Fibroblast of the aortic adventitia (primary cell): ENCODE measurements around the gene STH. TPM values are rescaled to one million over a fixed set of nuclear protein-coding genes. Genes with fewer than 3 reads are reported as not detected.

Experiments
- DNase-seq: peaks from one replicate; pipeline ENCODE4 v3.0.0-alpha.2; 2010; ENCODE audit warnings: low read depth
- H3K4me3 ChIP-seq: 2 replicates; pipeline ENCODE4 v1.5.1; 2011; ENCODE audit warnings: low read depth, mild to moderate bottlenecking, control low read depth, low read length, moderate library complexity
- total RNA-seq: library from RNA; depleted of rRNA; stranded (reverse); fragments of >200 nt; gene quantifications from 2 replicates; pipeline ENCODE4 v1.2.3, GENCODE V29; 2012; ENCODE audit warnings: low replicate concordance
- TF ChIP-seq, protein P1 (sequence below): IDR thresholded peaks from 2 replicates; pipeline ENCODE4 v1.5.1; 2011; ENCODE audit warnings: mild to moderate bottlenecking, low read length, control low read depth, inconsistent platforms; ENCODE audit not compliant: insufficient read depth

STH gene
- total RNA-seq, 1 donor: not detected

DNA sequence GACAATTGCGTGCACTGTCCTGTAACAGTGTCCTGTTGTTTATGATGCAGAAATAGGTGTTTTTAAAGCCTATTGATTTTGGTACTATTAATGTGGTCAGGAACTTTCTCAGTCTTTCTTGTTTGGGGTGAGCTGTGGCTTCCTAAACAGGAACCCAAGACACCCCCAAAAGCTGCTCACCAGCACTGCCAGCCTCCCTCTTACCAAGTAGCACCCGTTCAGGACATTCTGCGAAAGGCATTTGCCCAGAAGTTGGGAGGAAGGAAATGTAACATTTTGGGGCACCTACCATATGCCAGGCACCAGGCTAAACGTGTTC, 21.6 kb upstream of the STH start:
- TF ChIP-seq, protein P1, sequence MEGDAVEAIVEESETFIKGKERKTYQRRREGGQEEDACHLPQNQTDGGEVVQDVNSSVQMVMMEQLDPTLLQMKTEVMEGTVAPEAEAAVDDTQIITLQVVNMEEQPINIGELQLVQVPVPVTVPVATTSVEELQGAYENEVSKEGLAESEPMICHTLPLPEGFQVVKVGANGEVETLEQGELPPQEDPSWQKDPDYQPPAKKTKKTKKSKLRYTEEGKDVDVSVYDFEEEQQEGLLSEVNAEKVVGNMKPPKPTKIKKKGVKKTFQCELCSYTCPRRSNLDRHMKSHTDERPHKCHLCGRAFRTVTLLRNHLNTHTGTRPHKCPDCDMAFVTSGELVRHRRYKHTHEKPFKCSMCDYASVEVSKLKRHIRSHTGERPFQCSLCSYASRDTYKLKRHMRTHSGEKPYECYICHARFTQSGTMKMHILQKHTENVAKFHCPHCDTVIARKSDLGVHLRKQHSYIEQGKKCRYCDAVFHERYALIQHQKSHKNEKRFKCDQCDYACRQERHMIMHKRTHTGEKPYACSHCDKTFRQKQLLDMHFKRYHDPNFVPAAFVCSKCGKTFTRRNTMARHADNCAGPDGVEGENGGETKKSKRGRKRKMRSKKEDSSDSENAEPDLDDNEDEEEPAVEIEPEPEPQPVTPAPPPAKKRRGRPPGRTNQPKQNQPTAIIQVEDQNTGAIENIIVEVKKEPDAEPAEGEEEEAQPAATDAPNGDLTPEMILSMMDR: no peak
- no peak overlapping the region for H3K4me3 ChIP-seq
- no peak for DNase-seq

DNA sequence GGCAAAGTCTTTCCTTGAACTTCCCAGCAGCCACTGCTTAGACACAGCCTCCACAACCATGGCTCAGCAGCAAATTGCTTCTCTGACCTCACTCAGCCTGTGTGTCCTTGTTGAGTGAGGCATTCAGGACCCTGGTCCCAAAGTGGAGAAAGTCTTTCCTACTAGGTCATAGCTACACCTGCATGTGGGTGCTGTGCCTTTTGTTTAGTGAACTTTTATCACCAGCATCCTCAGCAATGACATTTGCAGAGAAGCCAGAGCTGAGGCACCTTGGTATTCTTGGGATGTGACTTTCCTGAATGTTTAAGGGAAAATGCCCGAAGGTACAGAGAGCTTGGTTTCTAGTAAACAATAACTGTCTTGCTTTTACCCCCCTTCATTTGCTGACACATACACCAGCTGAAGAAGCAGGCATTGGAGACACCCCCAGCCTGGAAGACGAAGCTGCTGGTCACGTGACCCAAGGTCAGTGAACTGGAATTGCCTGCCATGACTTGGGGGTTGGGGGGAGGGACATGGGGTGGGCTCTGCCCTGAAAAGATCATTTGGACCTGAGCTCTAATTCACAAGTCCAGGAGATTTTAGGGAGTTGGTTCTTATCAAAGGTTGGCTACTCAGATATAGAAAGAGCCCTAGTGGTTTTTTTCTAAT, 20.9 kb upstream of the STH start:
- DNase-seq: no peak
- TF ChIP-seq, protein P1: no peak
- no peak overlapping the region for H3K4me3 ChIP-seq

DNA sequence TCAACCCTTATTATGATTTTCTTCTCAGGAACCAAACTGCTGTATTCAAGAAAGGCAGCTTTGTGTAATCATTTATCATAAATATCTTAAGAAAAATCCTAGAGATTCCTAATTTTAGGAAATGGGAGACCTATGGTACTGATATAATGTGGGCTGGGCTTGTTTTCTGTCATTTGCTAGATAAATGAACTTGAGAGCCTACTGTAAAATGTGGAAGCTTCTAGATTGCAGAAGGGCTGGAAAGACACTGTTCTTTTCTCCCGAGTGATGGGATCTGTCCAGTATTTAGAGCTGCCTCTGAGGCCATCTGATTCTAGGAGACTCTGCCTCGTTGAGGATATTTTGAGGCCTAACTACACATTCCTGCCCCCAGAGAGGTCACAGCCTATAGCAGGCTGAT, 19.9 kb upstream of the STH start:
- DNase-seq: no peak
- no peak overlapping the region for H3K4me3 ChIP-seq
- TF ChIP-seq, protein P1: no peak

DNA sequence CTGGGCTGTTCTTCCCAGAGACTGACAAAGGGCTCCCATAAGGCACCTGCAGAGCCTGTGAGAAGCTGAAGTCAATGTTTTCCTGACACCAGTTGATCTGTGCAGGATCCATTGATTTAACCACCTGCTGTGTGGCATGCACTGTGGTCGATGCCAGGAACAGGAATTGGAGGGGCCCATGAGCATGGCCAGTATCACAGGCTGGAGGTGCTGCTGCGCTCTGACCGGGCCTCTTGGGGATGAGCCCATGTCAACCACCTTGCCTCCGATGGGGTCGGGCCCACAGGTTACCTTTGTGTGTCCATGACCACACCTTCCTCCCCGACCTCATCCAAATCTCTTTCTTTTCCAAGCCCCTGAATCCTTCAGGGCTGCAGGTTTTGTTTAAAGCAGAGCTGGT, 18.2 kb upstream of the STH start:
- no peak overlapping the region for H3K4me3 ChIP-seq
- no peak for DNase-seq
- TF ChIP-seq, protein P1: no peak

DNA sequence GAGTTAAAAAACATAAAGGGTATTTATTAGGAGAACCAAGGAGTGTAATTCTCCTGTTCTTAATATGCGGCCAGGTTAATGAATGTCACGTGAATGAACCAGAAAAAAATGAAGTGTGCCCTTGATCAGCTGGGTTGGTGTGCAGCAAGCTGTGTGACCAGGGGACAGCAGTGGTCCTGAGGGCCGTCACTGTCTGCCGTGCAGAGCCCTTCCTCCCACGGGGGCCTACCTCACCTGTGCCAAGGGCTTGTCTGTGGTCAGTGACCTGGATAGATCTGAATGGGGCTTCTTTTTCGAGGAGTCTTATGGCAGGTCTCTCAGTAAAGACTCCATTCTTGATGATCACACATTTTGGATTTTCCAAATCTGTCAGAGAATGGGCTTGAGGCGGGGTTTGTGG, 17.7 kb upstream of the STH start:
- no peak for DNase-seq
- TF ChIP-seq, protein P1: no peak

DNA sequence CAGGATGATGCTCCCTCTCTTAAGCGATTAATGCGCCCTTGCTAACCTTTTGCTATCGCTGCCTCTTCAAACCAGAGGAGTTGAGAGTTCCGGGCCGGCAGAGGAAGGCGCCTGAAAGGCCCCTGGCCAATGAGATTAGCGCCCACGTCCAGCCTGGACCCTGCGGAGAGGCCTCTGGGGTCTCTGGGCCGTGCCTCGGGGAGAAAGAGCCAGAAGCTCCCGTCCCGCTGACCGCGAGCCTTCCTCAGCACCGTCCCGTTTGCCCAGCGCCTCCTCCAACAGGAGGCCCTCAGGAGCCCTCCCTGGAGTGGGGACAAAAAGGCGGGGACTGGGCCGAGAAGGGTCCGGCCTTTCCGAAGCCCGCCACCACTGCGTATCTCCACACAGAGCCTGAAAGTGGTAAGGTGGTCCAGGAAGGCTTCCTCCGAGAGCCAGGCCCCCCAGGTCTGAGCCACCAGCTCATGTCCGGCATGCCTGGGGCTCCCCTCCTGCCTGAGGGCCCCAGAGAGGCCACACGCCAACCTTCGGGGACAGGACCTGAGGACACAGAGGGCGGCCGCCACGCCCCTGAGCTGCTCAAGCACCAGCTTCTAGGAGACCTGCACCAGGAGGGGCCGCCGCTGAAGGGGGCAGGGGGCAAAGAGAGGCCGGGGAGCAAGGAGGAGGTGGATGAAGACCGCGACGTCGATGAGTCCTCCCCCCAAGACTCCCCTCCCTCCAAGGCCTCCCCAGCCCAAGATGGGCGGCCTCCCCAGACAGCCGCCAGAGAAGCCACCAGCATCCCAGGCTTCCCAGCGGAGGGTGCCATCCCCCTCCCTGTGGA, 16.0 kb upstream of the STH start:
- TF ChIP-seq, protein P1: no peak
- no peak for DNase-seq
- no peak overlapping the region for H3K4me3 ChIP-seq

More for the DNA sequence above, 17.7 kb upstream of the STH start:
- no peak overlapping the region for H3K4me3 ChIP-seq
